Cardiac muscle cell (in vitro differentiated cells and primary cell): ENCODE measurements around the gene ZNF239. TPM values are rescaled to one million over a fixed set of nuclear protein-coding genes. Genes with fewer than 3 reads are reported as not detected.
A peak's percentile ranks its signal among the peaks of the same experiment; 100 is the strongest.
"Not testable (repeated sequence)": the region's sequence is repeated elsewhere in the genome, so short reads cannot be mapped to it uniquely, and the experiment has no call there.

Source experiments
- DNase-seq, 2 donors: peaks; one replicate each; pipeline versions ENCODE4 v3.0.0 to v3.0.0-alpha.2; 2010 to 2017; ENCODE audit warnings: low read depth in 1 of 2, low spot score in 1 of 2
- H3K27ac ChIP-seq: fragments of 200-600 bp; sonication (generic); 2 replicates; pipeline ENCODE4 v1.5.1; 2016
- H3K27me3 ChIP-seq: fragments of 200-600 bp; sonication (generic); 2 replicates; pipeline ENCODE4 v1.6.0; 2016; ENCODE audit warnings: control low read depth
- H3K36me3 ChIP-seq: fragments of 200-600 bp; sonication (generic); 2 replicates; pipeline ENCODE4 v1.5.1; 2016; ENCODE audit warnings: control low read depth
- H3K4me1 ChIP-seq: fragments of 200-600 bp; sonication (generic); 2 replicates; pipeline ENCODE4 v1.8.1; 2017; ENCODE audit warnings: low read depth, mild to moderate bottlenecking, mixed run types
- H3K4me3 ChIP-seq: fragments of 200-600 bp; sonication (generic); 2 replicates; pipeline ENCODE4 v1.5.1; 2016; ENCODE audit warnings: mild to moderate bottlenecking
- H3K9me3 ChIP-seq: fragments of 200-600 bp; sonication (generic); 2 replicates; pipeline ENCODE4 v1.5.1; 2017; ENCODE audit warnings: low read depth, mild to moderate bottlenecking, control low read depth
- CTCF ChIP-seq: IDR thresholded peaks from 2 replicates; pipeline ENCODE4 v1.5.1; 2012; ENCODE audit warnings: low read depth, mild to moderate bottlenecking, low read length
- polyA plus RNA-seq: library from polyadenylated mRNA; unstranded; fragments of >200 nt; fragmentation: Nextera tagmentation; extraction: Ambion mirVana; gene quantifications from 2 replicates; pipeline ENCODE4 v1.2.1, GENCODE V29; 2016
- total RNA-seq: library from RNA; depleted of rRNA; stranded (reverse); fragments of >200 nt; gene quantifications from 2 replicates; pipeline ENCODE4 v1.2.3, GENCODE V29; 2016

The ZNF239 gene
- total and polyA plus RNA-seq, 2 experiments from 2014 or later, result 2.8 to 6.1 TPM

- Histone ChIP-seq H3K9me3 (no peaks in the 10 kb centered on the region), H3K27ac (no peak overlapping the region), H3K36me3 (peaks cover 4% of the 10 kb centered on the region), H3K27me3 (no peaks in the 10 kb centered on the region), H3K4me1 (no peaks in the 10 kb centered on the region), H3K4me3 (no peak overlapping the region)
- no peak for TF ChIP-seq CTCF
- no peak for DNase-seq
Measured at GRCh38 chr10:43610636-43611035, 36.2 kb upstream of the ZNF239 start.

GRCh38 chr10:43607199-43607573 lies 32.8 kb upstream of the ZNF239 start:
- Histone ChIP-seq H3K4me1 (no peaks in the 10 kb centered on the region), H3K27ac (no peak overlapping the region), H3K36me3 (no peaks in the 10 kb centered on the region), H3K4me3 (no peak overlapping the region), H3K9me3 (no peaks in the 10 kb centered on the region), H3K27me3 (no peaks in the 10 kb centered on the region)
- no peak for TF ChIP-seq CTCF
- no peak for DNase-seq

- H3K4me3 ChIP-seq, result peak within 1 kb of the TSS; percentile 91
- H3K9me3 ChIP-seq, result no peaks in the 10 kb centered on the region
- H3K27me3 ChIP-seq, result no peaks in the 10 kb centered on the region
- H3K4me1 ChIP-seq, result no peaks in the 10 kb centered on the region
- no peak within 1 kb of the TSS for H3K27ac ChIP-seq
- peak; percentile 78 to 81 for DNase-seq
- no peak for TF ChIP-seq CTCF
- no peaks in the 10 kb centered on the region for H3K36me3 ChIP-seq
Measured at GRCh38 chr10:43606323-43607198, 32.1 kb upstream of the ZNF239 start, which contains the start of gene ZNF485. Gene ZNF485, plus strand, starts transcription at chr10:43606438. Its CDS starts 613 bp downstream, at chr10:43607051.

GRCh38 chr10:43605850-43606322 lies 31.5 kb upstream of the ZNF239 start:
- Histone ChIP-seq H3K27me3 (no peaks in the 10 kb centered on the region), H3K4me3 (peak overlapping the region; percentile 91), H3K4me1 (no peaks in the 10 kb centered on the region), H3K9me3 (no peaks in the 10 kb centered on the region), H3K27ac (no peak overlapping the region), H3K36me3 (no peaks in the 10 kb centered on the region)
- peak; percentile 12 for TF ChIP-seq CTCF
- no peak for DNase-seq

- DNase-seq, H3K9me3 ChIP-seq, H3K4me3 ChIP-seq, H3K4me1 ChIP-seq, H3K27ac ChIP-seq, H3K36me3 ChIP-seq, H3K27me3 ChIP-seq: not testable (repeated sequence)
Measured at GRCh38 chr10:43601576-43601975, 27.2 kb upstream of the ZNF239 start.

- Histone ChIP-seq H3K36me3 (no peaks in the 10 kb centered on the region), H3K27me3 (no peaks in the 10 kb centered on the region), H3K9me3 (no peaks in the 10 kb centered on the region), H3K4me3 (no peak overlapping the region), H3K27ac (no peak overlapping the region), H3K4me1 (no peaks in the 10 kb centered on the region)
- no peak for TF ChIP-seq CTCF
- no peak for DNase-seq
Measured at GRCh38 chr10:43599333-43599732, 24.9 kb upstream of the ZNF239 start.
